HL-60/S4 treated with retinoic acid at 250 ng/mL for 4 days and 3 days (cell line): Measurements from ENCODE around the gene NLN.
"Not testable (repeated sequence)": the region's sequence is repeated elsewhere in the genome, so short reads cannot be mapped to it uniquely, and the experiment has no call there.

ENCODE experiments used
- in situ Hi-C: fragments of 300-500 bp; cut with MboI; formaldehyde crosslinking; loops from 2 replicates; pipeline ENCODE4 v1.7.0; 2022; ENCODE audit warnings: low sequenced_read_pairs

Gene NLN

DNA sequence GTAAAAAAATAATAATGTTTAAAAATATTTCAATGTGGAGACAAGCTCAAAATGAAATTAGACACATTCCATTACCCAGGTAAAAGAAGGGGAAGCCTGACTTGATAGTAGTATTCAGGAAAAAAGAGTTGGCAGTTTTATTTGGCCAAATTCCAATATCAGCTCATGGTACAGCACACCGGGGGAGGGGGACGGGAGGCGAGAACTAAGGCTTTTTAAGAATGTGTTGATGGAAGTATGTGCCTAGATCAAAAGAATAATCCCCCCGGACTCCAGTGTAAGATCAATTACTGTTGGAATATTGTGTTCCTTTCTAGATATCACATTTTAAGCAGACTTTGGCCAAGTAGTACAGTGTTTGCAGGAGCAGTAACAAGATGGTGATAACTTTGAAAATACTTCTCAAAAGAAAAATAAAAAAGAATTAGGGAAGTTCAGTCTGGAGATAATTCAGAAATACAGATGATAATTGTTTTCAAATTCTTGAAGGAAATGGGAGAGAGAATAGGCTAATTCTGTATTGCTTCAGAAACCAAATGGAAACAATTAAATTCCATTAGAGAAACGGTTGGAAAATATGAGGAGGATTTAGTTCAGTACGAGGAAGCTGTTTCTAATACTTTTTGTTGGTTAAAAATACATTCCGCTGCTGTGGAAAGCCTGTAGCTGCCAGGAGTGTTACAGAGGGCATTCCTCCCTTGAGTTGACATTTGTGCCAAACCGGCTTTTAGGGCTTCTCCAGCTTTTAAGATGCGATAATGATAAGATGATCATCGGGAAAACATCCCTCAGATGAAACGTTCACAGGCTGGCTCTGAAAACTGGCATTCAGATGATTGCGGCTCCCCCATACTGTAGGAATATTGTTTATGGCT is 106.3 kb downstream of the NLN start:
- in situ Hi-C loops = no loop called here

DNA sequence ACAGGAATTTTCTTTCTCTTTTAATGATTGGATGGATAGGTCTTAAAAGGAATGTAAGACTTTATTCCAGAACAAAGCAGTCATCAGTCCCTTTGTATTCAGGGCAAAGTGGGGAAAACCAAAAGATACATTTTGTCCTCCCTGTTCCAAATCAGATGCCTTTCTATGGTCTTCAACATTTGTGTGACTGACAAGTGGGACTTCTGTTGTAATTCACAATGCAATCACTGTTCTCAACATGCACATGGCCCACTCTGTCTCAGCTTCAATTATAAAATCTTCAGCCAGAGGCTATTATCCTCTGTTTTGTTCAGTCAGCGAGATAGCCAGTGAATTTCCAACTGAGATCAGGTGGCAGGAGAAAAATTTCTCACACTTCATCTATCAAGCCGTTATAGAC is 108.9 kb downstream of the NLN start:
- in situ Hi-C loops = no loop called here

DNA sequence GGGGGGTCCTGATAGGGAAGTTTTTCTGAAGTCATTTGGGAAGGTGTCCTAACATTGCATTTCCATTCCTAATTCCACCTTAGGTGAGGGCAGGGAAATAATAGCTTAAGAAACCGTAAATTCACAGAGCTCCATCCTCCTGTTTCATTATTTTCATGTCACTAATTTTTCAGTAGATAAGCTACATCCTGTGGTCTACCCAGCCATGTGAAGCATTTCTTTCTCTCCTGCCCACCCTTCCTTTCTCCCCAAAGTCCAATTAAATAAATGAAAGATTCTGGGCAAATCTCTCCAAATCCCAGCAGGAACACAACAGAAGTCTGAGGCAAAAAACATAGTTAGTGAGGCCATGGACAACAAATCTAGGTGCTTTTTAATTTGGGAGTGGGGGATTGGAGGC is 109.3 kb downstream of the NLN start:
- in situ Hi-C loops = no loop called here

DNA sequence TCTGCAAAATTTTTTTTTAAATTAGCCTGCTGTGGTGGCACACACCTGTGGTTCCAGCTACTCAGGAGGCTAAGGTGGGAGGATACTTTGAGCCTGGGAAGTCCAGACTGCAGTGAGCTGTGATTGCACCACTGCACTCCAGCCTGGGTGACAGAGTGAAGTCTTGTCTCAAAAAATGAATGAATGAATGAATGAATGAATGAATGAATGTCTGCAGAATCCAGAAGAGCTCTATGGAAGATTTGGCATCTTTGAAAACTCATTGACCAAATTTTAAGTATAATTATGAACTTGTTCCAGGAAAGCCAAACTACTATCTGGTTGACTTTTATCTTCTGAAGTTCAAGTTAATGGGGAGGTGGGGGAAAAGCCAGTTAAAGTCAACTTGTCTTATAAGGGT is 110.1 kb downstream of the NLN start:
- in situ Hi-C loops = no loop called here

DNA sequence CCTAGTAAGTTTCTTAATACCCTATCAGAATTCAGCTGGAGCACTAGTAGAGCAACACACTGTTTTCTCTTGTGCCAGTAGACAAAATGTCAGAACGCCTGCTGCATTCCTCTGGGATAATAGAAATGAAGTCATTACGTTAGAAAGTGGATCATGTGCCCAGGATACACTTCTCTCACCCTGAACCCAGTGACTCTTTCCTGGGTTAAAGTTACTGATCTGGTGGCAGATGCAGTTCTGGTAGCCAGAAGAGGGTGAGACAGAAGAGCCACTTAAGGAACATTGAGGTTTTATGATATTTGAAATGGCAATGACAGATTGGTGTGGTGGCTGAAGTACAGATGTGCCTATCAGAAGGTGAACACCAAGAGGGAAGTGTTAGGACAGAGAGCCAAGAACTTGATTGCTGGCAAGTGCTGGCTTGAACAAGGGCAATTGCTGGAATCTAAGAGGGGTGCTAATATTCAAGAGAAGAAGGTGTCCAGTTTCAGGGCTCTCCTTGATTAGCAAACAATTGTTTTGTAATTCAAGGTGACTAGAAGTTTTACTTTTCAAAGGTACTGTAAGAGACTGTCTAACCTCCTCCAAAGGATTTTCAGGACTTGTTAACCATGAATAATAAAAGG is 110.7 kb downstream of the NLN start:
- in situ Hi-C loops = no loop called here

DNA sequence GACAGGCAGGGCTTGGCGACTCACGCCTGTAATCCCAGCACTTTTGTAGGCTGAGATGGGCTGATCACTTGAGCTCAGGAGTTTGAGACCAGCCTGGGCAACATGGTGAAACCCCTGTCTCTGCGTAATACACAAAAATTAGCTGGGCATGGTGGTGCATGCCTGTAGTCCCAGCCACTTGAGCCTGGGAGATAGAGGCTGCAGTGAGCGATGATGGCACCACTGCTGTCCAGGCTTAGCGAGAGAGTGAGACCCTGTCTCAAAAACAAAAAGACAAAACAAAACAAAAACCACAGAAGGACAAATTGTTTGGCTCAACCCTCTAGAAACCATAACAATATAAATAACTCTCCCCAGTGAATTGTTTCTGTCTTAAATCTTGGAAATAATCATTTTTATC is 111.8 kb downstream of the NLN start:
- in situ Hi-C loops = no loop called here

DNA sequence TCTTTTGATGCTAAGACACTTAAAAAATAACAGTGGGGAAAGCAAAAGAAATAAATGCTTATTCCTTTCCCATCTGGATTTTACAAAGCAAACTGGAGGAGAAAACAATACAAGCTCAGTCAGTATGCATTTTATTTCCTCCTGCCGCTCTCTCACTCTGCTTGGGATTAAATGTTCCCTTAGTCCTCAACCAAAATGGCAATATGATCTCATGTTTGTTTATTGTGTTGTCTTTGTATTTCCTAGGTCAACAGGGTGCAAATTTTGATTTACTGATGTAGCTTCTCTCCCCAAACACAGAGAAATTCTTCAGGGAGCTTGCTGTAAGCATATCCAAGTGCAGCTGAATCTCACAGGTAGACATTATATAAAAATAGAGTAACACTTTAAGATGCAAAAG is 112.3 kb downstream of the NLN start:
- in situ Hi-C loops = no loop called here

DNA sequence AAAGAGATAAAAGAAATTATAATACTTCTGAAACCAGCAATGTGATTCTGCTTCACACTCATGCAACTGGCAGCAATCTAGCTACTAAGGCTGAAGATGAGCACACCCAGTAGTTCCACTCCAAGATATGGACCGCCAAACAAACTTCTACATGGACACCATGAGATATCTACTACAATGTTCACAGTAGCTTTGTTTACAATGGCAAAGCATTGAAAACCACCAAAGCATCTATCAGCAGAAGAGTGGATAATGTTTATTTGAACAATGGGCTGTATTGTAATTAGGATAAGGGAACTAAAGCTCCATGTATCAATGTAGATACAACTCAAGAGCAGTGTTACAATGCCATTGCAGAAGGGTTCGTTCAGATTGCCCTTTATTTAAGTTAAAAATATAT is 113.2 kb downstream of the NLN start:
- in situ Hi-C loops = no loop called here

DNA sequence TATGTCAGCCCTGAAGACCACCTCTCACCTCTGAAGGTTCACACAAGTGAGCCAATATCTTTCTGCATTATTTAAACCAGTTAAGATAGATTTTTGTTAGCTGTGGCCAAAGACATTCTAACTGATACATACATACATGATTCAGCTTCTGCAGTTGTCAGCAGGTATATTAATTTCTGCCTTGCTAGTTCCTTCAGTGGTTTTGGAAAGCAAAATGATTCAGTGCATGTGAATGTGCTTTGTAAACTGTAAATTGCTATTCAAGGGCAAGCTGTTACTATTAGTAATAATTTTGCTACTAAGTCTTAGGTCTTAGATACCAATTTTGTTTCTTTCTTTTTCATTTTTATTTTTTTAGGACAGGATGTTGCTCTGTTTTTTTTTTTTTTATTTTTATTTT is 115.1 kb downstream of the NLN start:
- in situ Hi-C loops = no loop called here

DNA sequence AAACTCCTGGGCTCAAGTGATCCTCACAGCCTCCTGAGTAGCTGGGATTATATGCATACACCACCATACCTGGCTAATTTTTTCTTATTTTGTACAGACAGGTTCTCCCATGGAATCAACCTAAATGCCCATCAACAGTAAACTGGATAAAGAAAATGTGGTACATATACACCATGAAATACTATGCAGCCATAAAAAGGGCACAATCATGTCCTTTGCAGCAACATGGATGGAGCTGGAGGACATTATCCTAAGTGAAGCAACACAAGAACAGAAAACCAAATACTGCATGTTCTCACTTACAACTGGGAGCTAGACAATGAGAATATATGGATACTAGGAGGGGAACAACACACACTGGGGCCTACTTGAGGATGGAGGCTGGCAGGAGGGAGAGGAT is 117.2 kb downstream of the NLN start:
- in situ Hi-C loops = not testable (repeated sequence)

DNA sequence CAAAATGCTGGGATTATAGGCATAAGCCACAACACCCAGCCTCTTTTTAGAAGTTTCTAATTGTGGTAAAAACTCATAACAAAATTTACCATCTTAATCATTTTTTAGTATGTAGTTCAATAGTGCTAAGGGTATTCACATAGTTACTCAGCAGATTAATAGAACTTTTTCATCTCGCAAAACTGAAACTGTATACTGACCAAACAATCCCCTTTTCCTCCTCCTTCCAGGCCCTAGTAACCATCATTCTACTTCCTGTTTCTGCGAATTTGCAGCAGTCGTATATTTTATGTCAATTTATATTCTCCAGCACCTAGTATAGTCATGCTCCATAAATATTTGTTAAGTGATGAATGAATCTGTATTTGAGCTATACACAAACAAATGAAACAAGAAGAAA is 118.1 kb downstream of the NLN start:
- in situ Hi-C loops = no loop called here

DNA sequence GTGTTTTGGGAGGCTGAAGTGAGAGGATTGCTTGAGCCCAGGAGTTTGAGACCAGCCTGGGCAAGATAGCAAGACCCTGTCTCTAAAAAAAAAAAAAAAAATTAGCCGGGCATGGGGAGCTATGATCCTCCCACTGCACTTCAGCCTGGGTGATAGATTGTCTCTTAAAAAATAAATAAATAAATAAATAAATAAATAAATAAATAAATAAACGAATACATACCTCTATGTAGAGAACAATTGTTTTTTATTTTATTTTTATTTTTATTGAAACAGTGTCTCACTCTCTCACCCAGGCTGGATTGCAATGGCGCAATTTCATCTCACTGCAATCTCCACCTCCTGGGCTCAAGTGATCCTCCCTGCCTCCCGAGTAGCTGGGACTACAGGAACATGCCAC is 122.8 kb downstream of the NLN start:
- in situ Hi-C loops = not testable (repeated sequence)

DNA sequence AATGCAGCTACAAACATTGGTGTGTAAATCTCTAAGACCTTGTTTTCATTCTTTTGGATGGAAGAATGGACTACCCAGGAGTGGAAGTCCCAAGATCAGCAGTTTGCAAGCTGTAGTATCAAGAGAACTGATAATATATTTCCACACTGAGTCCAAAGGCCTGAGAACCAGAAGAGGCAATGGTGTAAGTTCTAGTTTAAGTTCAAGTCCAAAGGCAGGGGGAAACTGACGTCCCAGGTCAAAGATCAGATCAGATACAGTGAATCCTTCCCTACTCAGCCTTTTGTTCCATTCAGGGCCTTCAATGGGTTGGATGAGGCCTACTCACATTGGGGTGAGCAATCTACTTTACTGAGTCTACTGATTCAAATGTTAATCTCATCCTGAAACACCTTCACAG is 124.1 kb downstream of the NLN start:
- in situ Hi-C loops = no loop called here

DNA sequence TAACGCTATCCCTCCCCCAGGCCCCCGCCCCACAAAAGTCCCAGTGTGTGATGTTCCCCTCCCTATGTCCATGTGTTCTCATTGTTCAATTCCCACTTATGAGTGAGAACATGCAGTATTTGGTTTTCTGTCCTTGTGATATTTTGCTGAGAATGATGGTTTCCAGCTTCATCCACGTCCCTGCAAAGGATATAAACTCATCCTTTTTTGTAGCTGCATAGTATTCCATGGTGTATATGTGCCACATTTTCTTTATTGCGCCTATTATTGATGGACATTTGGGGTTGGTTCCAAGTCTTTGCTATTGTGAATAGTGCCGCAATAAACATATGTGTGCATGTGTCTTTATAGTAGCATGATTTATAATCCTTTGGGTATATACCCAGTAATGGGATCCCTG is 125.0 kb downstream of the NLN start:
- in situ Hi-C loops = not testable (repeated sequence)

DNA sequence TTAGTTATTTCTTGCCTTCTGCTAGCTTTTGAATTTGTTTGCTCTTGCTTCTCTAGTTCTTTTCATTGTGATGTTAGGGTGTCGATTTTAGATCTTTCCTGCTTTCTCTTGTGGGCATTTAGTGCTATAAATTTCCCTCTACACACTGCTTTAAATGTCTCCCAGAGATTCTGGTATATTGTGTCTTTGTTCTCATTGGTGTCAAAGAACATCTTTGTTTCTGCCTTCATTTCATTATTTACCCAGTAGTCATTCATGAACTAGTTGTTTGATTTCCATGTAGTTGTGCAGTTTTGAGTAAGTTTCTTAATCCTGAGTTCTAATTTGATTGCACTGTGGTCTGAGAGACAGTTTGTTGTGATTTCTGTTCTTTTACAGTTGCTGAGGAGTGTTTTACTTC is 127.9 kb downstream of the NLN start:
- in situ Hi-C loops = not testable (repeated sequence)

DNA sequence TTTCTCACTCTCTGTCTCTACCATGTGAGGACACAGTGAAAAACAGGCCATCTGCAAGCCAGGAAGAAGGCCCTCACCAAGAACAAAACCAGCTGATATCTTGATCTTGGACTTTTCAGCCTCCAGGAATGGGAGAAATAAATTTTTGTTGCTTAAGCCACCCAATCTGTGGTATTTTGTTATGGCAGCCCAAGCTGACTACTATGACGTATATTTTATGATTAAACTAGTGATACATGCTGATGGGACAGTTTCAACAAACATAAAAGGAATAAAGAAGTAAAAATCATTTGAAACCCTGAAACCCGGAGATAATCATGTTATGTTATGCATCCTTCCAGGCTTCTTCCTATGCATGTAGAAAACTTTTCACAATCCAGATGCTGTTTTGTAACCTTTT is 132.9 kb downstream of the NLN start:
- in situ Hi-C loops = no loop called here

DNA sequence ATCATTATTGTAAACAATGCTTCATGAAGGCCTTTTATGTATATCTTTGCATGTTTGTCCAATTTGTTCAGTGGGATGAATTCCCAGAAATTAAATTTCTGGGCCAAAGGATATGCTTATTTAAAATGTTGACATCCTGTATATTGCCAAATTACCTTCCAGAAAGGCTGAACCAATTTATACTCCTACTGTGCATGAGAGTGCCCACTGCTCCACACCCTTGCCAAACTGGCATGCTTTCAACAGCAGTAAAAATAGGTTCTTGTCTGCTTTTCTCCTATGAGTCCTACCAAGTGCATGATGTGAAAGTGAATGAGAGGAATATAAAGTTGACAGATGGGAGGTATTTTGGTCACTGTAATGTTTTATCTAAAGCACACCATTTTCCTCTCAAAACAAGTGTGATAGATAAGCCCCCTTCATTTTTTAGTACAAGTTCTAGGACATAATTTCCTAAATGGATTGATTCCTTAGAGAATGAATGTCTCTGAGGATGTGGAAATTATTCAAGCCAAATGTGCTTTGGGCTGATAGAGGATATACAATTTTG is 133.8 kb downstream of the NLN start:
- in situ Hi-C loops = no loop called here

DNA sequence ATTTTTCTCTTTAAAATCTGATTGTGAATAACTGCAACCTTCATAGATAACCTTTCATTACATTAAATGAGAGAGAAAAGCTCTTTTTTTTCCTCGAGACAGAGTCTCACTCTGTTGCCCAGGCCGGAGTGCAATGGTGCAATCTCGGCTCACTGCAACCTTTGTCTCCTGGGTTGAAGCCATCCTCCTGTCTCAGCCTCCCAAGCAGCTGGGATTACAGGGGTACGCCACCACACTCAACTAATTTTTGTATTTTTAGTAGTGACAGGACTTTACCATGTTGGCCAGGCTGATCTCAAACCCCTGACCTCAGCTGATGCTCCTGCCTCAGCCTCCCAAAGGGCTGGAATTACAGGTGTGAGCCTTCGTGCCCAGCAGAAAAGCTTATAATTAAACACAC is 134.5 kb downstream of the NLN start:
- in situ Hi-C loops = no loop called here

DNA sequence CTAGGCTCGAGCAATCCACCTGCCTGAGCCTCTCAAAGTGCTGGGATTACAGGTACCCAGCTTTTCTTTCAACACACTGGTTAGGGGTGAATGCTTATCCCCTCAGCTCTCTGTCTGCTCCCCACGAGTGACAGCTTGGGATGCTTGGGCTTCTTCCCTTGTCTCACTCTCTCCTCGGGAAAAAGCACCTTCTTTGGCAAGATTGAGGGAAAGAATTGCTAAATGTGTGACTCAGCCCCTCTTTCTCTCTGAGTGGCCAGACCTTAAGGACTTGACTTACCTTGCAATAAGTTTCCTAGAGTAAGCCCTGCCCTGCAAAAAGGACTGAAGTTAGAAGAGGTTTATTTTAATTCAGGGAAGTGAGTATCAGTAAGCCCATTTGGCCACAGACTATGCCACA is 136.3 kb downstream of the NLN start:
- in situ Hi-C loops = no loop called here

DNA sequence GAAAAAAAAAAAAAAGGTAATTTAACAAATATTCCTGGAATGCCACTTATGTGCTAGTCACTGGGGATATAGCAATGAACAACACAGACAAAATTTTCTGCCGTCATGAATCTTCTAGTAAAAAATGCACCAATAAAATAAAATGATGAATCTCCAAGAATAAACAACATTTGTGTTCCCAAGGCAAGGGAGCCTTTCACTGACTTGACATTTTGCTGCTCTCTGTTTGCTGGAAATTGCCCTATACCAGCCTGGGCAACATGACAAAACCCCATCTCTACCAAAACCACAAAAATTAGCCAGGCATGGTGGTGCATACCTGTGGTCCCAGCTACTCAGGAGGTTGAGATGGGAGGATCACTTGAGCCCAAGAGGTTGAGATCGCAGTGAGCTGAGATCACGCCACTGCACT is 139.8 kb downstream of the NLN start:
- in situ Hi-C loops = no loop called here

DNA sequence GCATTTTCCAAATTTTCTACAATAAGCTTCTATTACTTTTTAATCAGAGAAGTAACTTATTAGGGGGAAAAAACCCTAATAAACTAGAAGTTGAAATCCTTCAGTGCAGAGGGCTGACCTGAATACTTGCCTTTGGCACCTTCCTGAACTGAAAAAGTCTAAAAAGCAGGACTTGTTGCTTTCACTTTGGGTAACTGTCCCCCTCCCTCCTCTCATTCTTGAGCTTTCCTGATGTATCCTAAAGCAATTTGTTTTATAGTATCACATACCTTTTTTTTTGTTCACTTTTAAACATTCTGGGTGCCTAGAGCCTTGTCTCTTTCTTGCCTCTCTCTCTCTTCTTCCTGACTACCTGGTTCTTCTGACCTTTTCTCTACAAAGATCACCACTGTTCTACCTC is 140.4 kb downstream of the NLN start:
- in situ Hi-C loops = no loop called here

DNA sequence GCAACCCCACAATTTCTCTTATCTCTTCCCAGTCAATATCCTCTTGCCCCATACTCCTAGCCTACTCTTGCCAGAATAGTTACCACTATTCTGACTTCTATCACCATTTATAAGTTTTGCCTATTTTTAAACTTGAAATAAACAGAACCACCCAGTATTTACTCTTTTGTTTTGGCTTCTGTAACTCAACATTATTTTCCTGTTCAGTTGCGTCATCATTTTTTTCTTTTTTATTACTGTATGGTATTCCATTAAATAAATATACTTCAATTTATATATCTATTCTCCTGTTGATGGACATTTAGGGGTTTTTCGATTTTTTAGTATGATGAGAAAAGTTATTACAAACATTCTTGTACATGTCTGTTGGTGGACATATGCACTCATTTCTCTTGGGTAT is 141.7 kb downstream of the NLN start:
- in situ Hi-C loops = no loop called here
